Tibial nerve (tissue), 4 donors: ENCODE data around the gene ZNF575. TPM values are rescaled to one million over a fixed set of nuclear protein-coding genes. Genes with fewer than 3 reads are reported as not detected.
"Not testable (repeated sequence)": the region's sequence is repeated elsewhere in the genome, so short reads cannot be mapped to it uniquely, and the experiment has no call there.

Experiments used
- DNase-seq, 2 donors: peaks; one replicate each; pipeline ENCODE4 v3.0.0-alpha.2; 2019; ENCODE audit warnings: low spot score in 2 of 2
- H3K27ac ChIP-seq, 4 donors: fragments of 200-600 bp; sonication (generic) in 3 of 4; one replicate each; pipeline ENCODE4 v1.5.1; 2017 to 2019; ENCODE audit warnings: mild to moderate bottlenecking in 1 of 4
- H3K27me3 ChIP-seq, 2 donors: fragments of 200-600 bp; sonication (generic) in 1 of 2; one replicate each; pipeline versions ENCODE4 v1.5.1 to v1.6.0; 2017 to 2019
- H3K36me3 ChIP-seq, 3 donors: fragments of 200-600 bp; sonication (generic); one replicate each; pipeline ENCODE4 v1.5.1; 2018 to 2019
- H3K4me1 ChIP-seq, 4 donors: fragments of 200-600 bp; sonication (generic) in 3 of 4; one replicate each; pipeline ENCODE4 v1.5.1; 2017 to 2019
- H3K4me3 ChIP-seq, 4 donors: fragments of 200-600 bp; sonication (generic) in 3 of 4; one replicate each; pipeline ENCODE4 v1.5.1; 2017 to 2019; ENCODE audit warnings: mild to moderate bottlenecking in 1 of 4, moderate library complexity in 1 of 4
- H3K9me3 ChIP-seq, 4 donors: fragments of 200-600 bp; sonication (generic) in 3 of 4; one replicate each; pipeline ENCODE4 v1.5.1; 2017 to 2019
- CTCF ChIP-seq, 5 experiments: fragments of 200-600 bp in 3 of 5; fragments of 450-650 bp in 2 of 5; sonication (generic) in 3 of 5; IDR thresholded peaks; one replicate each; pipeline ENCODE4 v1.5.1; 2016 to 2019; ENCODE audit warnings: antibody characterized with exemption in 5 of 5, mild to moderate bottlenecking in 3 of 5, moderate library complexity in 2 of 5
- EP300 ChIP-seq, 2 donors: sonication (generic); formaldehyde crosslinking; IDR thresholded peaks; one replicate each; pipeline ENCODE4 v1.6.1; 2017; ENCODE audit warnings: antibody characterized with exemption in 2 of 2, mild to moderate bottlenecking in 1 of 2
- POLR2A ChIP-seq, 2 donors: fragments of 450-650 bp; IDR thresholded peaks; one replicate each; pipeline ENCODE4 v1.6.1; 2017; ENCODE audit warnings: antibody characterized with exemption in 2 of 2, mild to moderate bottlenecking in 2 of 2, moderate library complexity in 2 of 2
- WGBS, 2 donors: methylation state at CpG; one replicate each; pipeline ENCODE4 v1.1.5; 2018; 5-methylcytosine and 5-hydroxymethylcytosine counted together
- total RNA-seq, 4 donors: library from RNA; depleted of rRNA; stranded (reverse); fragments of >200 nt; gene quantifications; one replicate each; pipeline ENCODE4 v1.1.0, GENCODE V29; 2016

Gene ZNF575
- total RNA-seq, 4 donors from 2014 or later = 0.60 to 0.63 TPM; not detected in 2

GRCh38 chr19:43506629-43507028, 26.4 kb upstream of the ZNF575 start:
- no peaks in the 10 kb centered on the region for H3K9me3 ChIP-seq
- no peak for DNase-seq
- peaks cover 0 to 51% (median 8%) of the 10 kb centered on the region in 3 donors for H3K36me3 ChIP-seq
- 89% methylated on average over 5 of the region's 5 CpGs for WGBS, 2 donors
- H3K4me1 ChIP-seq = peaks cover 0 to 30% (median 12%) of the 10 kb centered on the region in 4 donors
- H3K27ac ChIP-seq = no peak overlapping the region
- H3K4me3 ChIP-seq = no peak overlapping the region
- H3K27me3 ChIP-seq = no peaks in the 10 kb centered on the region
- TF ChIP-seq CTCF (IDR thresholded peaks at IDR 0.05) (no peak), EP300 (IDR thresholded peaks at IDR 0.05) (no peak), POLR2A (IDR thresholded peaks at IDR 0.05) (no peak)

- DNase-seq = no peak
- TF ChIP-seq POLR2A (IDR thresholded peaks at IDR 0.05) (no peak), EP300 (IDR thresholded peaks at IDR 0.05) (no peak), CTCF (IDR thresholded peaks at IDR 0.05) (no peak)
- 6 to 66% methylated on average over 2 of the region's 2 CpGs for WGBS, 2 donors
- peaks cover 0 to 17% (median 10%) of the 10 kb centered on the region in 4 donors for H3K4me1 ChIP-seq
- H3K27ac ChIP-seq = peak overlapping the region in 1 of 4 donors; percentile 30
- H3K27me3 ChIP-seq = no peaks in the 10 kb centered on the region
- H3K4me3 ChIP-seq = no peak overlapping the region
- peaks cover 0 to 53% (median 5%) of the 10 kb centered on the region in 3 donors for H3K36me3 ChIP-seq
- H3K9me3 ChIP-seq = no peaks in the 10 kb centered on the region
Observed at GRCh38 chr19:43507880-43508279, 25.1 kb upstream of the ZNF575 start.

GRCh38 chr19:43510713-43511112, 22.3 kb upstream of the ZNF575 start:
- peaks cover 0 to 73% (median 5%) of the 10 kb centered on the region in 3 donors for H3K36me3 ChIP-seq
- no peaks in the 10 kb centered on the region for H3K27me3 ChIP-seq
- no peak overlapping the region for H3K27ac ChIP-seq
- H3K4me3 ChIP-seq = no peak overlapping the region
- WGBS, 2 donors = 95% methylated on average over 7 to 9 of the region's 9 CpGs
- DNase-seq = no peak
- no peaks in the 10 kb centered on the region for H3K4me1 ChIP-seq
- H3K9me3 ChIP-seq = no peaks in the 10 kb centered on the region
- TF ChIP-seq CTCF (IDR thresholded peaks at IDR 0.05) (no peak), EP300 (IDR thresholded peaks at IDR 0.05) (no peak), POLR2A (IDR thresholded peaks at IDR 0.05) (no peak)

DNA sequence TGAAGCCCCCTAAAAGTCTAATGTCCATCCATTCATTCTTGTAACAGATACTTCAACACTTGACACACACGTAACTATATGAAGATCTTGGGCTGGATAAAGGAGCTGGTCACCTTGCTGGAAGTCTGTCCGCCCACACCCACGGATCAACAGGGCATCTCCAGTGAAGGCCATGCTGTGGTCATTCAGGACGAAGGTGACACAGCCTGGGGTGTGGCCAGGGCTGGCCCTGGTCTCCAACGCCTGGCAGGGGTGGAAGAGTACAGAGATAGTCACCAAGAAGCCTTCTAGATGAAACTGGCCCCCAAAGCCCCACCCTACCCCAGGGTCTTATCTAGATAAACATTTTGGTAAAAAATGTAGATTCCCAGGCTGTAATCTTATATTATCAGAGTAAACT, 21.7 kb upstream of the ZNF575 start:
- Histone ChIP-seq H3K27me3 (no peaks in the 10 kb centered on the region), H3K9me3 (no peaks in the 10 kb centered on the region), H3K4me1 (no peaks in the 10 kb centered on the region), H3K27ac (no peak overlapping the region), H3K4me3 (no peak overlapping the region), H3K36me3 (peaks cover 0 to 70% (median 5%) of the 10 kb centered on the region in 3 donors)
- 88 to 98% methylated on average over 5 of the region's 5 CpGs for WGBS, 2 donors
- no peak for DNase-seq
- TF ChIP-seq CTCF (IDR thresholded peaks at IDR 0.05) (no peak), EP300 (IDR thresholded peaks at IDR 0.05) (no peak), POLR2A (IDR thresholded peaks at IDR 0.05) (no peak)

GRCh38 chr19:43512399-43512798, 20.6 kb upstream of the ZNF575 start:
- not testable (repeated sequence) for H3K27me3 ChIP-seq, H3K9me3 ChIP-seq, H3K4me1 ChIP-seq, DNase-seq, H3K27ac ChIP-seq, H3K4me3 ChIP-seq
- peaks cover 0 to 63% (median 5%) of the 10 kb centered on the region in 3 donors for H3K36me3 ChIP-seq

DNA sequence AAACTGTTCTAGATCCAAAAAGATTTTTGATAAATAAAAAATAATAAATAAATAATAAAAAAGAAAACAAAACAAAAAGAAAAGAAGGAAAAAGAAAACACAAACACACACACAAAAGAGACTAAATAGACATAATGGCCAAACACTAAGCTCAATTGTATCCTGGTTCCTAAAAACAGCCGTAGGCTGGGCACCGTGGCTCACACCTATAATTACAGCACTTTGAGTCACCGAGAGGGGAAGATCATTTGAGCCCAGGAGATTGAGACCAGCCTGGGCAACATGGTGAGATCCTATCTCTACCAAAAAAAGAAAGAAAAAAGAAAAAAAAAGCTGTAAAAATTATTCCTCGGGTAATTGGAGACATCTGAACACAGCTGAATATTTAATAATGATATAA, 14.9 kb upstream of the ZNF575 start:
- Histone ChIP-seq H3K27ac (no peak overlapping the region), H3K4me3 (no peak overlapping the region), H3K27me3 (no peaks in the 10 kb centered on the region), H3K4me1 (peaks cover 0 to 17% (median 0%) of the 10 kb centered on the region in 4 donors), H3K9me3 (no peaks in the 10 kb centered on the region), H3K36me3 (peaks cover 0 to 27% (median 0%) of the 10 kb centered on the region in 3 donors)
- TF ChIP-seq CTCF (IDR thresholded peaks at IDR 0.05) = no peak
- no peak for TF ChIP-seq POLR2A (IDR thresholded peaks at IDR 0.05)
- no peak for TF ChIP-seq EP300 (IDR thresholded peaks at IDR 0.05)
- 49 to 53% methylated on average over 3 to 4 of the region's 4 CpGs for WGBS, 2 donors
- DNase-seq = no peak
